SK-N-SH treated with all-trans-retinoic acid at 6 μM for 48 hours (cell line): ENCODE measurements around the gene SVIL.

ENCODE experiments used
- ATAC-seq: fragments of 200-7000 bp; cut with Tn5 transposase; 3 replicates; pipeline ENCODE4 v1.9.1; 2020; ENCODE audit warnings: mild to moderate bottlenecking, moderate library complexity
- ARNTL ChIP-seq: fragments of 450-650 bp; formaldehyde crosslinking; IDR thresholded peaks from 2 replicates; pipeline ENCODE4 v1.5.0; 2020; ENCODE audit warnings: low read depth, mild to moderate bottlenecking, moderate library complexity, borderline replicate concordance
- BACH2 ChIP-seq: fragments of 250-450 bp; sonication (Bioruptor Pico); IDR thresholded peaks from 2 replicates; pipeline ENCODE4 v1.9.0; 2021; ENCODE audit warnings: mild to moderate bottlenecking, borderline replicate concordance
- CREB5 ChIP-seq: fragments of 250-450 bp; sonication (Bioruptor Pico); IDR thresholded peaks from 2 replicates; pipeline ENCODE4 v1.5.1; 2020; ENCODE audit warnings: low read depth, mild to moderate bottlenecking, moderate library complexity
- CSDC2 ChIP-seq: fragments of 250-450 bp; sonication (Bioruptor Pico); IDR thresholded peaks from 2 replicates; pipeline ENCODE4 v1.5.0; 2020; ENCODE audit warnings: mild to moderate bottlenecking, moderate library complexity
- CSRNP3 ChIP-seq: fragments of 250-450 bp; sonication (Bioruptor Pico); IDR thresholded peaks from 2 replicates; pipeline ENCODE4 v1.5.1; 2021; ENCODE audit warnings: mild to moderate bottlenecking, moderate library complexity
- ESRRG ChIP-seq: fragments of 250-450 bp; sonication (Bioruptor Pico); IDR thresholded peaks from 2 replicates; pipeline ENCODE4 v1.6.1; 2021; ENCODE audit warnings: mild to moderate bottlenecking
- GLIS3 ChIP-seq: fragments of 250-450 bp; sonication (Bioruptor Pico); IDR thresholded peaks from 2 replicates; pipeline ENCODE4 v1.5.0; 2020; ENCODE audit warnings: mild to moderate bottlenecking, moderate library complexity
- OSR1 ChIP-seq: fragments of 250-450 bp; sonication (Bioruptor Pico); IDR thresholded peaks from 2 replicates; pipeline ENCODE4 v1.8.0; 2022; ENCODE audit warnings: moderate library complexity, mild to moderate bottlenecking, inconsistent platforms
- PATZ1 ChIP-seq: fragments of 250-450 bp; sonication (Bioruptor Pico); IDR thresholded peaks from 2 replicates; pipeline ENCODE4 v1.8.0; 2020; ENCODE audit warnings: mild to moderate bottlenecking, moderate library complexity, borderline replicate concordance
- POU6F1 ChIP-seq: fragments of 250-450 bp; sonication (Bioruptor Pico); IDR thresholded peaks from 2 replicates; pipeline ENCODE4 v1.8.0; 2021; ENCODE audit warnings: low read depth, mild to moderate bottlenecking, moderate library complexity, borderline replicate concordance
- PPARA ChIP-seq: fragments of 250-450 bp; sonication (Bioruptor Pico); IDR thresholded peaks from 2 replicates; pipeline ENCODE4 v1.5.0; 2020; ENCODE audit warnings: mild to moderate bottlenecking, borderline replicate concordance
- RARB ChIP-seq: fragments of 250-450 bp; sonication (Bioruptor Pico); IDR thresholded peaks from 2 replicates; pipeline ENCODE4 v1.8.0; 2021; ENCODE audit warnings: mild to moderate bottlenecking, moderate library complexity
- SNAI2 ChIP-seq: fragments of 250-450 bp; sonication (Bioruptor Pico); IDR thresholded peaks from 2 replicates; pipeline ENCODE4 v1.5.0; 2020; ENCODE audit warnings: mild to moderate bottlenecking, moderate library complexity
- TCF4 ChIP-seq: fragments of 250-450 bp; sonication (Bioruptor Pico); IDR thresholded peaks from 2 replicates; pipeline ENCODE4 v1.8.0; 2021; ENCODE audit warnings: mild to moderate bottlenecking, moderate library complexity, borderline replicate concordance
- TOX ChIP-seq: fragments of 250-450 bp; sonication (Bioruptor Pico); IDR thresholded peaks from 2 replicates; pipeline ENCODE4 v1.8.0; 2021; ENCODE audit warnings: mild to moderate bottlenecking, moderate library complexity, borderline replicate concordance
- TSHZ2 ChIP-seq: fragments of 250-450 bp; sonication (Bioruptor Pico); IDR thresholded peaks from 2 replicates; pipeline ENCODE4 v1.5.0; 2020; ENCODE audit warnings: mild to moderate bottlenecking, moderate library complexity
- ZC3H10 ChIP-seq: fragments of 250-450 bp; sonication (Bioruptor Pico); IDR thresholded peaks from 2 replicates; pipeline ENCODE4 v1.5.1; 2021; ENCODE audit warnings: mild to moderate bottlenecking, moderate library complexity
- ZFP3 ChIP-seq: fragments of 250-450 bp; sonication (Bioruptor Pico); IDR thresholded peaks from 2 replicates; pipeline ENCODE4 v1.5.0; 2020; ENCODE audit warnings: mild to moderate bottlenecking, moderate library complexity
- ZNF565 ChIP-seq: fragments of 450-650 bp; formaldehyde crosslinking; conservative IDR thresholded peaks from 2 replicates; pipeline ENCODE4 v1.5.0; 2020; ENCODE audit warnings: low read depth, mild to moderate bottlenecking, moderate library complexity
- ZNF70 ChIP-seq: fragments of 450-650 bp; formaldehyde crosslinking; IDR thresholded peaks from 2 replicates; pipeline ENCODE4 v1.5.0; 2020; ENCODE audit warnings: mild to moderate bottlenecking, moderate library complexity
- ZNF8 ChIP-seq: fragments of 450-650 bp; formaldehyde crosslinking; IDR thresholded peaks from 2 replicates; pipeline ENCODE4 v1.5.0; 2020; ENCODE audit warnings: mild to moderate bottlenecking, moderate library complexity

SVIL gene

GRCh38 chr10:29603223-29603896 lies 31.4 kb downstream of the SVIL start (continued):
- TF ChIP-seq TOX (CRISPR knock-in tag) (no peak), CSRNP3 (no peak), ZFP3 (CRISPR knock-in tag) (no peak), CSDC2 (CRISPR knock-in tag) (no peak), ESRRG (CRISPR knock-in tag) (no peak), OSR1 (CRISPR knock-in tag) (no peak), ZNF8 (CRISPR knock-in tag) (no peak), RARB (CRISPR knock-in tag) (no peak)
- TF ChIP-seq, all 23 proteins: peak for 0

- no peak for TF ChIP-seq ZNF565
- TF ChIP-seq SNAI2, result no peak
- no peak for TF ChIP-seq TOX (CRISPR knock-in tag)
- no peak for TF ChIP-seq ESRRG (CRISPR knock-in tag)
- no peak for TF ChIP-seq TSHZ2 (CRISPR knock-in tag)
- TF ChIP-seq BACH2 (CRISPR knock-in tag), result no peak
- no peak for TF ChIP-seq CSDC2 (CRISPR knock-in tag)
- TF ChIP-seq CSRNP3, result no peak
- no peak for TF ChIP-seq ARNTL (CRISPR knock-in tag)
- no peak for TF ChIP-seq ZC3H10
- TF ChIP-seq POU6F1 (CRISPR knock-in tag), result no peak
- no peak for TF ChIP-seq TCF4
- TF ChIP-seq CREB5 (CRISPR knock-in tag), result no peak
- no peak for TF ChIP-seq OSR1 (CRISPR knock-in tag)
- no peak; the same call in 1 of the 3 replicates for ATAC-seq
Measured at GRCh38 chr10:29600821-29601220, 34.0 kb downstream of the SVIL start.

GRCh38 chr10:29600067-29600466 lies 34.7 kb downstream of the SVIL start:
- no peak; the same call in 2 of the 3 replicates for ATAC-seq
- TF ChIP-seq OSR1 (CRISPR knock-in tag) (no peak), TOX (CRISPR knock-in tag) (no peak), ZNF70 (CRISPR knock-in tag) (no peak), PPARA (CRISPR knock-in tag) (no peak), CREB5 (CRISPR knock-in tag) (no peak), ARNTL (CRISPR knock-in tag) (no peak), PATZ1 (CRISPR knock-in tag) (no peak), TCF4 (no peak), SNAI2 (no peak), ZC3H10 (no peak), ZFP3 (CRISPR knock-in tag) (no peak), ESRRG (CRISPR knock-in tag) (no peak), TSHZ2 (CRISPR knock-in tag) (no peak), GLIS3 (no peak)
